H9 (cell line): Measurements from ENCODE around the gene SMCHD1. TPM values are rescaled to one million over a fixed set of nuclear protein-coding genes. Genes with fewer than 3 reads are reported as not detected.

ENCODE experiments used
- DNase-seq: peaks from one replicate; pipeline ENCODE4 v3.0.0-alpha.2; 2017
- H2AFZ ChIP-seq: one replicate; pipeline ENCODE4 v1.6.1; 2013; ENCODE audit warnings: mild to moderate bottlenecking, low read length, control low read depth, moderate library complexity
- H2AK5ac ChIP-seq: 2 replicates; pipeline ENCODE4 v1.6.1; 2013; ENCODE audit warnings: low read length, control low read depth, mixed read lengths; ENCODE audit not compliant: insufficient read length
- H2BK120ac ChIP-seq: one replicate; pipeline ENCODE4 v1.6.1; 2013; ENCODE audit warnings: low read depth, mild to moderate bottlenecking, low read length, control low read depth, inconsistent platforms; ENCODE audit not compliant: poor library complexity, severe bottlenecking
- H2BK12ac ChIP-seq: 2 replicates; pipeline ENCODE4 v1.6.1; 2013; ENCODE audit warnings: low read length, control low read depth, mixed read lengths, low read depth; ENCODE audit not compliant: insufficient read length
- H2BK15ac ChIP-seq: 2 replicates; pipeline ENCODE4 v1.6.1; 2013; ENCODE audit warnings: low read depth, low read length, control low read depth
- H2BK20ac ChIP-seq: one replicate; pipeline ENCODE4 v1.6.1; 2013; ENCODE audit warnings: low read depth, mild to moderate bottlenecking, low read length, control low read depth, inconsistent platforms; ENCODE audit not compliant: poor library complexity, severe bottlenecking
- H2BK5ac ChIP-seq: 2 replicates; pipeline ENCODE4 v1.6.1; 2013; ENCODE audit warnings: low read length, control low read depth, mixed read lengths; ENCODE audit not compliant: insufficient read length
- H3K14ac ChIP-seq: 2 replicates; pipeline ENCODE4 v1.6.1; 2013; ENCODE audit warnings: low read length, control low read depth; ENCODE audit not compliant: insufficient read depth
- H3K18ac ChIP-seq: 2 replicates; pipeline ENCODE4 v1.6.1; 2013; ENCODE audit warnings: low read depth, mild to moderate bottlenecking, mixed read lengths, low read length, control low read depth; ENCODE audit not compliant: insufficient read length
- H3K23ac ChIP-seq: 2 replicates; pipeline ENCODE4 v1.6.1; 2013; ENCODE audit warnings: low read length, control low read depth, mixed read lengths, low read depth; ENCODE audit not compliant: insufficient read length
- H3K23me2 ChIP-seq: 2 replicates; pipeline ENCODE4 v1.6.1; 2013; ENCODE audit warnings: low read depth, mild to moderate bottlenecking, mixed read lengths, low read length, control low read depth; ENCODE audit not compliant: insufficient read length, poor library complexity, severe bottlenecking
- H3K27ac ChIP-seq: 2 replicates; pipeline ENCODE4 v1.5.1; 2013; ENCODE audit warnings: low read length, control low read depth, mixed read lengths, low read depth; ENCODE audit not compliant: insufficient read length
- H3K27me3 ChIP-seq: 2 replicates; pipeline ENCODE4 v1.6.1; 2013; ENCODE audit warnings: low read length, control low read depth, inconsistent platforms; ENCODE audit not compliant: insufficient read depth
- H3K4ac ChIP-seq: 2 replicates; pipeline ENCODE4 v1.6.1; 2013; ENCODE audit warnings: low read depth, mild to moderate bottlenecking, control low read depth, inconsistent platforms, low read length, moderate library complexity
- H3K4me1 ChIP-seq: 2 replicates; pipeline ENCODE4 v1.6.1; 2013; ENCODE audit warnings: low read length, control low read depth, inconsistent platforms; ENCODE audit not compliant: insufficient read depth
- H3K4me2 ChIP-seq: 2 replicates; pipeline ENCODE4 v1.6.1; 2013; ENCODE audit warnings: low read length, control low read depth, mixed read lengths; ENCODE audit not compliant: insufficient read length, insufficient read depth
- H3K56ac ChIP-seq: 2 replicates; pipeline ENCODE4 v1.6.1; 2013; ENCODE audit warnings: low read depth, mild to moderate bottlenecking, mixed read lengths, low read length, control low read depth; ENCODE audit not compliant: insufficient read length
- H3K79me1 ChIP-seq: 2 replicates; pipeline ENCODE4 v1.6.1; 2013; ENCODE audit warnings: low read depth, mild to moderate bottlenecking, moderate library complexity, low read length, control low read depth, inconsistent platforms; ENCODE audit not compliant: insufficient read depth, poor library complexity, severe bottlenecking
- H3K79me2 ChIP-seq: 2 replicates; pipeline ENCODE4 v1.6.1; 2013; ENCODE audit warnings: low read length, control low read depth, inconsistent platforms; ENCODE audit not compliant: insufficient read depth
- H3K9ac ChIP-seq: 2 replicates; pipeline ENCODE4 v1.6.1; 2013; ENCODE audit warnings: low read length, control low read depth, mixed read lengths; ENCODE audit not compliant: insufficient read length; ENCODE audit errors: extremely low read depth
- H3K9me3 ChIP-seq: one replicate; pipeline ENCODE4 v1.6.1; 2013; ENCODE audit warnings: low read depth, low read length, inconsistent platforms; ENCODE audit not compliant: control insufficient read depth
- H3T11ph ChIP-seq: one replicate; pipeline ENCODE4 v1.6.1; 2013; ENCODE audit warnings: mild to moderate bottlenecking, low read length, control low read depth, inconsistent platforms
- H4K20me1 ChIP-seq: one replicate; pipeline ENCODE4 v1.6.1; 2013; ENCODE audit not compliant: control insufficient read depth, insufficient read length, insufficient read depth
- H4K5ac ChIP-seq: 2 replicates; pipeline ENCODE4 v1.6.1; 2013; ENCODE audit warnings: low read depth, mild to moderate bottlenecking, mixed read lengths, low read length, control low read depth; ENCODE audit not compliant: insufficient read length
- H4K8ac ChIP-seq: replicated peaks from 2 replicates; pipeline ENCODE4 v1.6.1; 2013; ENCODE audit warnings: low read length, control low read depth, mixed read lengths, low read depth; ENCODE audit not compliant: insufficient read length
- H4K91ac ChIP-seq: 2 replicates; pipeline ENCODE4 v1.6.1; 2013; ENCODE audit warnings: low read depth, mild to moderate bottlenecking, moderate library complexity, mixed read lengths, low read length, control low read depth; ENCODE audit not compliant: insufficient read length
- H3K27ac Mint-ChIP-seq, 3 experiments: 2 replicates in 2 of 3; 3 replicates in 1 of 3; pipeline ENCODE4 v1.8.0; 2020 to 2021; ENCODE audit warnings: mixed read lengths in 3 of 3, mild to moderate bottlenecking in 1 of 3, moderate library complexity in 1 of 3
- H3K27me3 Mint-ChIP-seq: 2 replicates; pipeline ENCODE4 v1.8.0; 2021; ENCODE audit warnings: low read depth, mild to moderate bottlenecking, moderate library complexity, mixed read lengths
- H3K36me3 Mint-ChIP-seq, 3 experiments: 2 replicates in 2 of 3; 3 replicates in 1 of 3; pipeline ENCODE4 v1.8.0; 2020 to 2021; ENCODE audit warnings: low read depth in 3 of 3, mixed read lengths in 3 of 3; ENCODE audit not compliant: insufficient read depth in 1 of 3
- H3K4me1 Mint-ChIP-seq, 2 experiments: 2 replicates each; pipeline ENCODE4 v1.8.0; 2020; ENCODE audit warnings: mixed read lengths in 2 of 2
- H3K4me3 Mint-ChIP-seq, 2 experiments: 2 replicates in 1 of 2; 3 replicates in 1 of 2; pipeline ENCODE4 v1.8.0; 2020 to 2021; ENCODE audit warnings: mild to moderate bottlenecking in 2 of 2, mixed read lengths in 2 of 2, moderate library complexity in 1 of 2
- H3K9me3 Mint-ChIP-seq, 2 experiments: 2 replicates in 1 of 2; 3 replicates in 1 of 2; pipeline ENCODE4 v1.8.0; 2020; ENCODE audit warnings: mild to moderate bottlenecking in 2 of 2, mixed read lengths in 2 of 2, moderate library complexity in 1 of 2
- CTCF ChIP-seq: fragments of 200-600 bp; sonication (generic); conservative IDR thresholded peaks from 3 replicates; pipeline ENCODE4 v1.8.0; 2021; ENCODE audit warnings: antibody characterized with exemption, mild to moderate bottlenecking
- WGBS: extraction: QIAGEN DNeasy Blood & Tissue Kit; methylation state at CpG from one replicate; pipeline ENCODE4 v1.1.7; 2013; ENCODE audit warnings: missing lambda C conversion rate, low lambda C conversion rate, mixed read lengths; ENCODE audit not compliant: insufficient read length; ENCODE audit errors: extremely low coverage; 5-methylcytosine and 5-hydroxymethylcytosine counted together
- total RNA-seq: library from RNA; stranded (reverse); gene quantifications from 2 replicates; pipeline ENCODE4 v1.2.1, GENCODE V29; 2021

The SMCHD1 gene
- total RNA-seq, 1 experiment from 2014 or later = 53.5 TPM

GRCh38 chr18:2627821-2628276 is 27.7 kb upstream of the SMCHD1 start:
- no peaks in the 10 kb centered on the region for H3K79me2 ChIP-seq
- no peak overlapping the region for H2BK5ac ChIP-seq
- H3K4me2 ChIP-seq = no peak overlapping the region
- no peak overlapping the region for H2BK15ac ChIP-seq
- no peak overlapping the region for H2BK12ac ChIP-seq
- no peak overlapping the region for H2BK20ac ChIP-seq
- H3K9ac ChIP-seq = no peak overlapping the region
- Mint-ChIP-seq H3K27ac (no peak overlapping the region), H3K36me3 (peaks cover 0 to 4% (median 0%) of the 10 kb centered on the region in 3 experiments; a peak in 2 of 7 replicates), H3K27me3 (peaks cover 2% of the 10 kb centered on the region; the same call in 1 of the 2 replicates), H3K9me3 (peaks cover 0 to 3% of the 10 kb centered on the region in 2 experiments; a peak in 2 of 5 replicates), H3K4me1 (no peaks in the 10 kb centered on the region), H3K4me3 (no peak overlapping the region)
- no peaks in the 10 kb centered on the region for H3K4me1 ChIP-seq
- no peak overlapping the region for H4K91ac ChIP-seq
- no peak overlapping the region for H2BK120ac ChIP-seq
- H4K20me1 ChIP-seq = no peaks in the 10 kb centered on the region
- H3K56ac ChIP-seq = no peak overlapping the region
- H4K8ac ChIP-seq = no peak overlapping the region
- H3K27ac ChIP-seq = no peak overlapping the region
- no peaks in the 10 kb centered on the region for H3K27me3 ChIP-seq
- no peak overlapping the region for H3T11ph ChIP-seq
- H3K79me1 ChIP-seq = no peaks in the 10 kb centered on the region
- H3K9me3 ChIP-seq = no peaks in the 10 kb centered on the region
- H4K5ac ChIP-seq = no peak overlapping the region
- H3K4ac ChIP-seq = no peak overlapping the region
- H3K23me2 ChIP-seq = no peaks in the 10 kb centered on the region
- no peak for TF ChIP-seq CTCF
- no peak overlapping the region for H3K18ac ChIP-seq
- no peak overlapping the region for H3K14ac ChIP-seq
- H2AK5ac ChIP-seq = no peak overlapping the region
- H2AFZ ChIP-seq = no peak overlapping the region
- H3K23ac ChIP-seq = no peak overlapping the region
- DNase-seq = no peak
- no CpG with 5 or more reads among the region's 1 CpG for WGBS
